ENCODE results near the gene GYG2.
"Not testable (repeated sequence)": the region's sequence is repeated elsewhere in the genome, so short reads cannot be mapped to it uniquely, and the experiment has no call there.

GYG2 gene

GRCh38 chrX:2828344-2828958, at the start of gene GYG2:
TSS of gene GYG2 (plus strand) at chrX:2828930. CDS start at chrX:2830189, 1,259 bp downstream.
- no peaks in the 10 kb centered on the region for H3K27me3 ChIP-seq (ENCODE audit: low read length)
- no peaks in the 10 kb centered on the region for H3K9me2 ChIP-seq (replicated peaks; ENCODE audit: insufficient read depth, low read length)
- H3K9me3 ChIP-seq (ENCODE audit: insufficient read depth, low read length), result no peaks in the 10 kb centered on the region
- H3K27ac ChIP-seq (ENCODE audit: low read depth, low read length), result no peak within 1 kb of the TSS
- no peak within 1 kb of the TSS for H2AFZ ChIP-seq (ENCODE audit: low read depth, low read length, severe bottlenecking)
- no peak within 1 kb of the TSS for H3K4me3 ChIP-seq (ENCODE audit: insufficient read depth, low read length, poor library complexity, severe bottlenecking)
- H3K9ac ChIP-seq (ENCODE audit: low read length), result no peak within 1 kb of the TSS
- TF ChIP-seq CTCF (IDR thresholded peaks at IDR 0.05; ENCODE audit: insufficient read depth, low read length, poor library complexity, severe bottlenecking) (no peak), EZH2phosphoT487 (conservative IDR thresholded peaks at IDR 0.05; ENCODE audit: low read length) (no peak)
- no peaks in the 10 kb centered on the region for H3K79me2 ChIP-seq (ENCODE audit: insufficient read depth, low read length)
- no peaks in the 10 kb centered on the region for H3F3A ChIP-seq (ENCODE audit: insufficient read depth)
- no peaks in the 10 kb centered on the region for H3K36me3 ChIP-seq (ENCODE audit: low read length)
- H3K4me2 ChIP-seq (ENCODE audit: low read depth, low read length, poor library complexity, severe bottlenecking), result no peak within 1 kb of the TSS
- H4K20me1 ChIP-seq (ENCODE audit: low read depth, low read length), result no peaks in the 10 kb centered on the region

GRCh38 chrX:2780472-2781225, 48.1 kb upstream of the GYG2 start:
- H3K27me3 ChIP-seq (ENCODE audit: low read length); H3K9me2 ChIP-seq (replicated peaks; ENCODE audit: insufficient read depth, low read length); H3K9me3 ChIP-seq (ENCODE audit: insufficient read depth, low read length); H3F3A ChIP-seq (ENCODE audit: insufficient read depth); H3K27ac ChIP-seq (ENCODE audit: low read depth, low read length); H2AFZ ChIP-seq (ENCODE audit: low read depth, low read length, severe bottlenecking); H4K20me1 ChIP-seq (ENCODE audit: low read depth, low read length); H3K79me2 ChIP-seq (ENCODE audit: insufficient read depth, low read length); H3K4me2 ChIP-seq (ENCODE audit: low read depth, low read length, poor library complexity, severe bottlenecking); H3K4me3 ChIP-seq (ENCODE audit: insufficient read depth, low read length, poor library complexity, severe bottlenecking); H3K9ac ChIP-seq (ENCODE audit: low read length); H3K36me3 ChIP-seq (ENCODE audit: low read length): not testable (repeated sequence)

DNA sequence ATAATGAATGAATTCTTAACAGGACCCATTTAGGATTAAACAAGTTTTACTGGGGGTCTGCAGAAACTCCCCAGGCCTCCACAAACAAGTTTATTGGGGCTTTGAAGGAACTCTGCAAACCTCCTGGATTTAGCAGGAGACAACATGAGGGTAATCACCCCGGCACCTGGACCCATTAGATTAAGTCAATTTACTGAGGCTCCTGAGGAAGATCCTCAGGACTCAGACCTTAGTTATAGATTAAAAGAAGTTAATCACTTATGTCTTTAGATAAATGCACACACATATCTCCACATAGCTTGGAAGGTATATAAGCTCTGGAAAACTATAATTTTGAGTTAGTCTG, 47.5 kb upstream of the GYG2 start:
- no peak overlapping the region for H3K9ac ChIP-seq (ENCODE audit: low read length)
- H3K27me3 ChIP-seq (ENCODE audit: low read length), result no peaks in the 10 kb centered on the region
- H3K36me3 ChIP-seq (ENCODE audit: low read length), result no peaks in the 10 kb centered on the region
- H3K4me3 ChIP-seq (ENCODE audit: insufficient read depth, low read length, poor library complexity, severe bottlenecking), result no peak overlapping the region
- no peaks in the 10 kb centered on the region for H3K9me3 ChIP-seq (ENCODE audit: insufficient read depth, low read length)
- no peak overlapping the region for H3K4me2 ChIP-seq (ENCODE audit: low read depth, low read length, poor library complexity, severe bottlenecking)
- no peaks in the 10 kb centered on the region for H4K20me1 ChIP-seq (ENCODE audit: low read depth, low read length)
- H3F3A ChIP-seq (ENCODE audit: insufficient read depth), result no peaks in the 10 kb centered on the region
- TF ChIP-seq CTCF (IDR thresholded peaks at IDR 0.05; ENCODE audit: insufficient read depth, low read length, poor library complexity, severe bottlenecking) (no peak), EZH2phosphoT487 (conservative IDR thresholded peaks at IDR 0.05; ENCODE audit: low read length) (no peak)
- H3K79me2 ChIP-seq (ENCODE audit: insufficient read depth, low read length), result no peaks in the 10 kb centered on the region
- H2AFZ ChIP-seq (ENCODE audit: low read depth, low read length, severe bottlenecking), result no peak overlapping the region
- H3K27ac ChIP-seq (ENCODE audit: low read depth, low read length), result no peak overlapping the region
- H3K9me2 ChIP-seq (replicated peaks; ENCODE audit: insufficient read depth, low read length), result no peaks in the 10 kb centered on the region

GRCh38 chrX:2781698-2782097, 47.0 kb upstream of the GYG2 start:
- H3F3A ChIP-seq (ENCODE audit: insufficient read depth), result no peaks in the 10 kb centered on the region
- no peak overlapping the region for H2AFZ ChIP-seq (ENCODE audit: low read depth, low read length, severe bottlenecking)
- H4K20me1 ChIP-seq (ENCODE audit: low read depth, low read length), result no peaks in the 10 kb centered on the region
- no peak overlapping the region for H3K27ac ChIP-seq (ENCODE audit: low read depth, low read length)
- TF ChIP-seq CTCF (IDR thresholded peaks at IDR 0.05; ENCODE audit: insufficient read depth, low read length, poor library complexity, severe bottlenecking), result no peak
- TF ChIP-seq EZH2phosphoT487 (conservative IDR thresholded peaks at IDR 0.05; ENCODE audit: low read length), result no peak
- no peak overlapping the region for H3K4me3 ChIP-seq (ENCODE audit: insufficient read depth, low read length, poor library complexity, severe bottlenecking)
- no peaks in the 10 kb centered on the region for H3K9me2 ChIP-seq (replicated peaks; ENCODE audit: insufficient read depth, low read length)
- H3K27me3 ChIP-seq (ENCODE audit: low read length), result no peaks in the 10 kb centered on the region
- H3K79me2 ChIP-seq (ENCODE audit: insufficient read depth, low read length), result no peaks in the 10 kb centered on the region
- no peaks in the 10 kb centered on the region for H3K9me3 ChIP-seq (ENCODE audit: insufficient read depth, low read length)
- H3K9ac ChIP-seq (ENCODE audit: low read length), result no peak overlapping the region
- H3K36me3 ChIP-seq (ENCODE audit: low read length), result no peaks in the 10 kb centered on the region
- H3K4me2 ChIP-seq (ENCODE audit: low read depth, low read length, poor library complexity, severe bottlenecking), result no peak overlapping the region

Data from SU-DHL-6 (cell line).